Trophoblast cell (in vitro differentiated cells and primary cell): ENCODE results near the gene STIM1.

Experiments used
- DNase-seq, 2 donors: peaks; one replicate each; pipeline ENCODE4 v3.0.0-alpha.2; 2016
- H2AFZ ChIP-seq: 2 replicates; pipeline ENCODE4 v1.6.1; 2013; ENCODE audit warnings: low read length, moderate library complexity, mild to moderate bottlenecking; ENCODE audit not compliant: insufficient read depth, poor library complexity
- H2AK5ac ChIP-seq: 2 replicates; pipeline ENCODE4 v1.6.1; 2013; ENCODE audit warnings: mild to moderate bottlenecking, low read length
- H2BK120ac ChIP-seq: 2 replicates; pipeline ENCODE4 v1.6.1; 2013; ENCODE audit warnings: low read length, mild to moderate bottlenecking, moderate library complexity; ENCODE audit not compliant: insufficient read depth, poor library complexity
- H2BK12ac ChIP-seq: 2 replicates; pipeline ENCODE4 v1.6.1; 2013; ENCODE audit warnings: mild to moderate bottlenecking, low read length, moderate library complexity
- H2BK5ac ChIP-seq: 2 replicates; pipeline ENCODE4 v1.6.1; 2013; ENCODE audit warnings: low read length, low read depth, moderate library complexity, mild to moderate bottlenecking; ENCODE audit not compliant: poor library complexity
- H3K14ac ChIP-seq: 2 replicates; pipeline ENCODE4 v1.6.1; 2013; ENCODE audit warnings: mild to moderate bottlenecking, low read length
- H3K18ac ChIP-seq: 2 replicates; pipeline ENCODE4 v1.6.1; 2013; ENCODE audit warnings: mild to moderate bottlenecking, low read length
- H3K23ac ChIP-seq: 2 replicates; pipeline ENCODE4 v1.6.1; 2013; ENCODE audit warnings: low read length
- H3K27ac ChIP-seq: 2 replicates; pipeline ENCODE4 v1.5.1; 2013; ENCODE audit warnings: low read depth, mild to moderate bottlenecking, inconsistent platforms, low read length, moderate library complexity
- H3K27me3 ChIP-seq: 2 replicates; pipeline ENCODE4 v1.6.1; 2013; ENCODE audit warnings: inconsistent platforms, mild to moderate bottlenecking, low read length, moderate library complexity; ENCODE audit not compliant: insufficient read depth
- H3K36me3 ChIP-seq, 2 experiments: 1 replicate in 1 of 2; 2 replicates in 1 of 2; pipeline ENCODE4 v1.6.1; 2013; ENCODE audit warnings: low read length in 2 of 2, mild to moderate bottlenecking in 2 of 2, moderate library complexity in 1 of 2; ENCODE audit not compliant: insufficient read depth in 2 of 2, control insufficient read depth in 1 of 2
- H3K4ac ChIP-seq: 2 replicates; pipeline ENCODE4 v1.6.1; 2013; ENCODE audit warnings: low read depth, mild to moderate bottlenecking, low read length, moderate library complexity
- H3K4me1 ChIP-seq, 2 experiments: 1 replicate in 1 of 2; 2 replicates in 1 of 2; pipeline ENCODE4 v1.6.1; 2013; ENCODE audit warnings: low read length in 2 of 2, mild to moderate bottlenecking in 2 of 2, moderate library complexity in 1 of 2; ENCODE audit not compliant: insufficient read depth in 2 of 2, control insufficient read depth in 1 of 2
- H3K4me2 ChIP-seq: 2 replicates; pipeline ENCODE4 v1.6.1; 2013; ENCODE audit warnings: inconsistent platforms, mild to moderate bottlenecking, low read length, moderate library complexity
- H3K4me3 ChIP-seq: 2 replicates; pipeline ENCODE4 v1.5.1; 2013; ENCODE audit warnings: mild to moderate bottlenecking, low read depth, low read length, inconsistent platforms
- H3K79me1 ChIP-seq: one replicate; pipeline ENCODE4 v1.6.1; 2013; ENCODE audit warnings: low read length
- H3K79me2 ChIP-seq: 2 replicates; pipeline ENCODE4 v1.6.1; 2013; ENCODE audit warnings: low read length, mild to moderate bottlenecking; ENCODE audit not compliant: control insufficient read depth, insufficient read depth, poor library complexity
- H3K9ac ChIP-seq: 2 replicates; pipeline ENCODE4 v1.6.1; 2013; ENCODE audit warnings: mild to moderate bottlenecking, low read length
- H3K9me3 ChIP-seq: 2 replicates; pipeline ENCODE4 v1.6.1; 2013; ENCODE audit warnings: low read depth, mild to moderate bottlenecking, control low read depth, inconsistent platforms, low read length; ENCODE audit not compliant: insufficient read depth
- H4K12ac ChIP-seq: 2 replicates; pipeline ENCODE4 v1.6.1; 2013; ENCODE audit warnings: low read depth, mild to moderate bottlenecking, low read length, moderate library complexity
- H4K8ac ChIP-seq: 2 replicates; pipeline ENCODE4 v1.6.1; 2013; ENCODE audit warnings: low read depth, mild to moderate bottlenecking, low read length, moderate library complexity
- H4K91ac ChIP-seq: one replicate; pipeline ENCODE4 v1.6.1; 2013; ENCODE audit warnings: low read depth, mild to moderate bottlenecking, low read length, moderate library complexity
- WGBS: extraction: QIAGEN DNeasy Blood & Tissue Kit; methylation state at CpG from one replicate; pipeline ENCODE4 v1.1.7; 2013; ENCODE audit warnings: missing lambda C conversion rate; ENCODE audit not compliant: insufficient read length, insufficient coverage; ENCODE audit errors: extremely low coverage; 5-methylcytosine and 5-hydroxymethylcytosine counted together

Gene STIM1

DNA sequence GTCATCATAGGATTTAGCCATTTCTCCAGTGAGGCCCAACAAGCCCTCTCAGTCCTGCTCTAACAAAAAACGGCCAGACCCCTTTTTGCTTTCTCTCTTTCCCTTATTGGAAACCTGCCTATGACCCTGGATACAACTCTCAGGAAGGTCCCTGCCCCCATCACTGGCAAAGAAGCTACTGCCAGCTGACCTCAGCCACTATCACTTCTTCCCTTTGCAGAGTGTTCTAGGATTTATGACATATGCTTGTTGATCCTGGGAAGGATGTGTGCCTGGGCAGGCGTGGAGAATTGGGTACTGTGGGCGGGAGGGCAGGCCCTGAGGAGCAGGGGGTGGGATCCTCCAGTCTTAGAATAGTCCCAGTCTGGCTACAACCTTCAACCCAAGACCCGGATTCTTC is 39.6 kb upstream of the STIM1 start:
- no peaks in the 10 kb centered on the region for H3K27me3 ChIP-seq
- no peak overlapping the region for H4K12ac ChIP-seq
- H2BK12ac ChIP-seq: no peak overlapping the region
- no peak overlapping the region for H2AK5ac ChIP-seq
- no peaks in the 10 kb centered on the region for H3K9me3 ChIP-seq
- no peak overlapping the region for H3K9ac ChIP-seq
- no peak overlapping the region for H3K4me3 ChIP-seq
- no peak overlapping the region for H4K8ac ChIP-seq
- H3K4me1 ChIP-seq: peaks cover 11 to 12% of the 10 kb centered on the region in 2 experiments
- H2BK120ac ChIP-seq: no peak overlapping the region
- H3K14ac ChIP-seq: no peak overlapping the region
- no peak for DNase-seq
- no peak overlapping the region for H2BK5ac ChIP-seq
- no peak overlapping the region for H3K18ac ChIP-seq
- H2AFZ ChIP-seq: no peak overlapping the region
- no peak overlapping the region for H4K91ac ChIP-seq
- no peaks in the 10 kb centered on the region for H3K79me2 ChIP-seq
- H3K79me1 ChIP-seq: no peaks in the 10 kb centered on the region
- peaks cover 2 to 4% of the 10 kb centered on the region in 2 experiments for H3K36me3 ChIP-seq
- no peak overlapping the region for H3K4ac ChIP-seq
- no peak overlapping the region for H3K27ac ChIP-seq
- H3K23ac ChIP-seq: no peak overlapping the region
- no peak overlapping the region for H3K4me2 ChIP-seq
- WGBS: no CpG with 5 or more reads among the region's 4 CpGs

GRCh38 chr11:3816673-3817072 is 38.8 kb upstream of the STIM1 start:
- peak; percentile 97 to 99 for DNase-seq
- no peak overlapping the region for H2AK5ac ChIP-seq
- no peaks in the 10 kb centered on the region for H3K9me3 ChIP-seq
- H2BK5ac ChIP-seq: no peak overlapping the region
- no peak overlapping the region for H4K12ac ChIP-seq
- H3K27ac ChIP-seq: no peak overlapping the region
- H3K4me3 ChIP-seq: no peak overlapping the region
- H4K91ac ChIP-seq: no peak overlapping the region
- no peak overlapping the region for H3K18ac ChIP-seq
- peaks cover 7 to 12% of the 10 kb centered on the region in 2 experiments for H3K4me1 ChIP-seq
- no peak overlapping the region for H2BK12ac ChIP-seq
- H3K79me1 ChIP-seq: no peaks in the 10 kb centered on the region
- no peak overlapping the region for H3K14ac ChIP-seq
- no peak overlapping the region for H2AFZ ChIP-seq
- no peak overlapping the region for H3K4me2 ChIP-seq
- H2BK120ac ChIP-seq: no peak overlapping the region
- peaks cover 0 to 2% of the 10 kb centered on the region in 2 experiments for H3K36me3 ChIP-seq
- no peaks in the 10 kb centered on the region for H3K27me3 ChIP-seq
- no peak overlapping the region for H3K9ac ChIP-seq
- no peak overlapping the region for H4K8ac ChIP-seq
- H3K4ac ChIP-seq: no peak overlapping the region
- H3K79me2 ChIP-seq: no peaks in the 10 kb centered on the region
- no peak overlapping the region for H3K23ac ChIP-seq
- no CpG with 5 or more reads among the region's 2 CpGs for WGBS

DNA sequence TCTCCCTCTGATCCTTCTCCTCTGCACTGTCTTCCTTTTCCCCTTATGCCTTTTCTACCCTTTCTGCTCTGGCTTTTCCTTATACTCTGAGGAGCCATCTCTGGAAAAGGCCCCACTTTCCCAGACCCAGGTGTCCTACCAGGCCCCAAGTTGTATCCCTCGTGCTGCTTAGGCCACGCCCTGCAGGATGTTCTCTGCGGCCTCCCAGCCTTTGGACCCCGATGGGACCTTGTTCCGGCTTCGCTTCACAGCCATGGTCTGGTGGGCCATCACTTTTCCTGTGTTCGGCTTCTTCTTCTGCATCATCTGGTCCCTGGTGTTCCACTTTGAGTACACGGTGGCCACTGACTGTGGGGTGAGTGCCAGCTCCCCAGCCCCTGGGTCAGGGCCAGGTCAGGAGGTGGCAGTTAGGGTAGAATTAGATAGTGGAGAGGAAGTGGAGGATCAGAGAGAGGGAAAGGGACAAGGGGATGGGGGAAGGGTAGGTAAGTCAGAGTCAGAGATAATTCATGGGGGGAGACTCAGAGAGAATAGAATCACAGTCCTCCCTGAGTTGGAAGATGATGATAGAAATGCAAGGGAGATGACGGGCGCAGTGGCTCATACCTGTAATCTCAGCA is 38.2 kb upstream of the STIM1 start:
- DNase-seq: no peak
- H3K14ac ChIP-seq: no peak overlapping the region
- H2BK12ac ChIP-seq: no peak overlapping the region
- no peaks in the 10 kb centered on the region for H3K79me2 ChIP-seq
- no peak overlapping the region for H3K4me2 ChIP-seq
- no peak overlapping the region for H3K4ac ChIP-seq
- no peak overlapping the region for H2BK5ac ChIP-seq
- WGBS: no CpG with 5 or more reads among the region's 10 CpGs
- H4K91ac ChIP-seq: no peak overlapping the region
- no peak overlapping the region for H2BK120ac ChIP-seq
- H3K23ac ChIP-seq: no peak overlapping the region
- H3K27me3 ChIP-seq: no peaks in the 10 kb centered on the region
- H4K8ac ChIP-seq: no peak overlapping the region
- H3K18ac ChIP-seq: no peak overlapping the region
- H2AFZ ChIP-seq: no peak overlapping the region
- no peaks in the 10 kb centered on the region for H3K79me1 ChIP-seq
- no peak overlapping the region for H3K9ac ChIP-seq
- H3K4me1 ChIP-seq: peaks cover 7 to 12% of the 10 kb centered on the region in 2 experiments
- H3K4me3 ChIP-seq: no peak overlapping the region
- H3K27ac ChIP-seq: no peak overlapping the region
- peaks cover 0 to 2% of the 10 kb centered on the region in 2 experiments for H3K36me3 ChIP-seq
- H2AK5ac ChIP-seq: no peak overlapping the region
- no peak overlapping the region for H4K12ac ChIP-seq
- no peaks in the 10 kb centered on the region for H3K9me3 ChIP-seq

DNA sequence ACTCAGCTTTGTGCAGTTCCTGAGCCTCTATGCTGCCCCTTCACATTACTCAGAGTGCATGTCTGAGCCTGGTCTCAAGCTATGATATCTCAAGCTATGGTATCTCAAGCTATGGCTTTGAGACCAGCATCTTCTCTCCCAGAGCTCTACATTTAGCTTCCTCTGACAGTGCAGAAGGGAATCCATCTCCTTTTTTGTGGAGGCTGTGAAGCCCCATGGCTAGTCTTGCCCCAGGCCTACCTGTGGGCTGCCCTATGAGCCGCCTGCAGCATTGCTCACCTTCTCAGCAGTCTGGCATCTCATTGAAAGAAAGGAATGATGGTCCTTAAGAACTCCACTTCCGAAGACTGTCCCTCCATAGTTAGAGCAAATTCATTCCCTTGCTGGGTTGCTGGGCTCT is 34.5 kb upstream of the STIM1 start:
- Histone ChIP-seq H3K36me3 (peaks cover 6 to 14% of the 10 kb centered on the region in 2 experiments), H3K27ac (no peak overlapping the region), H3K9me3 (no peaks in the 10 kb centered on the region), H3K79me1 (no peaks in the 10 kb centered on the region), H2AFZ (no peak overlapping the region), H2BK120ac (no peak overlapping the region), H3K23ac (no peak overlapping the region), H3K9ac (no peak overlapping the region), H3K79me2 (no peaks in the 10 kb centered on the region), H3K27me3 (no peaks in the 10 kb centered on the region), H2BK5ac (no peak overlapping the region), H3K4ac (no peak overlapping the region), H4K91ac (no peak overlapping the region), H3K4me2 (no peak overlapping the region), H3K4me3 (no peak overlapping the region), H3K18ac (no peak overlapping the region), H4K12ac (no peak overlapping the region), H2AK5ac (no peak overlapping the region), H3K14ac (no peak overlapping the region), H4K8ac (no peak overlapping the region), H2BK12ac (no peak overlapping the region), H3K4me1 (peaks cover 7 to 12% of the 10 kb centered on the region in 2 experiments)
- WGBS: no CpG with 5 or more reads among the region's 2 CpGs
- peak; percentile 94 to 97 for DNase-seq
